Thymus (tissue), 11 donors: ENCODE results near the gene KMT2B. TPM values are rescaled to one million over a fixed set of nuclear protein-coding genes. Genes with fewer than 3 reads are reported as not detected.
A peak's percentile ranks its signal among the peaks of the same experiment; 100 is the strongest.
"Not testable (repeated sequence)": the region's sequence is repeated elsewhere in the genome, so short reads cannot be mapped to it uniquely, and the experiment has no call there.

Experiments
- DNase-seq, 9 donors: peaks; one replicate each; pipeline ENCODE4 v3.0.0-alpha.2; 2013; ENCODE audit warnings: low spot score in 9 of 9, low read depth in 6 of 9, missing footprints in 1 of 9
- H3K27ac ChIP-seq, 2 donors: one replicate each; pipeline ENCODE4 v1.5.1; 2013; ENCODE audit warnings: control low read depth in 1 of 2, low read depth in 1 of 2, low read length in 1 of 2, mild to moderate bottlenecking in 1 of 2, moderate library complexity in 1 of 2
- H3K27me3 ChIP-seq, 2 donors: one replicate each; pipeline ENCODE4 v1.5.1; 2013; ENCODE audit warnings: low read length in 1 of 2; ENCODE audit not compliant: control insufficient read depth in 2 of 2, insufficient read depth in 1 of 2
- H3K36me3 ChIP-seq, 2 donors: one replicate each; pipeline ENCODE4 v1.5.1; 2013; ENCODE audit warnings: low read length in 1 of 2, mild to moderate bottlenecking in 1 of 2, moderate library complexity in 1 of 2; ENCODE audit not compliant: control insufficient read depth in 2 of 2, insufficient read depth in 2 of 2
- H3K4me1 ChIP-seq, 2 donors: one replicate each; pipeline ENCODE4 v1.5.1; 2013; ENCODE audit warnings: low read length in 2 of 2; ENCODE audit not compliant: control insufficient read depth in 2 of 2, insufficient read depth in 2 of 2
- H3K4me3 ChIP-seq, 2 donors: one replicate each; pipeline ENCODE4 v1.5.1; 2013; ENCODE audit warnings: low read length in 2 of 2, control low read depth in 1 of 2, mild to moderate bottlenecking in 1 of 2
- H3K9me3 ChIP-seq, 2 donors: one replicate each; pipeline ENCODE4 v1.5.1; 2013; ENCODE audit warnings: low read length in 1 of 2, mild to moderate bottlenecking in 1 of 2; ENCODE audit not compliant: control insufficient read depth in 2 of 2, insufficient read depth in 1 of 2
- WGBS: extraction: QIAGEN DNeasy Blood & Tissue Kit; methylation state at CpG from one replicate; pipeline ENCODE4 v1.1.7; 2013; 5-methylcytosine and 5-hydroxymethylcytosine counted together
- polyA plus RNA-seq: library from polyadenylated mRNA; stranded (reverse); fragments of 200-250 nt; gene quantifications from one replicate; pipeline ENCODE4 v1.2.3, GENCODE V29; 2013
- total RNA-seq: library from RNA; stranded (reverse); fragments of 120-200 nt; gene quantifications from one replicate; pipeline ENCODE4 v1.2.4, GENCODE V29; 2013
- donor health status: healthy.

KMT2B gene
- total and polyA plus RNA-seq, 2 donors, result 5.2 to 39.0 TPM

DNA sequence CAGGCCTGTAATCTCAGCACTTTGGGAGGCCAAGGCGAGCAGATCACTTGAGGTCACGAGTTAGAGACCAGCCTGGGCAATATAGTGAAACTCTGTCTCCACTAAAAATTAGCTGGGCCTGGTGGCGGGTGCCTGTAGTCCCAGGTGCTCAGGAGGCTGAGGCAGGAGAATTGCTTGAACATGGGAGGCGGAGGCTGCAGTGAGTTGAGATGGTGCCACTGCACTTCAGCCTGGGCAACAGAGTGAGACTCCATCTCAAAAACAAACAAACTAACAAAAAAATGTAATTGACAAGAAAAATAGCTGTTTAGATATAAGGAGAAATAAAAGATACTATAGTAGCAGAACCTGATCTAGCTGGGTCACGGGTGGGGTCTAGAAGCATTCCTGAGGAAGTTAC lies 54.6 kb downstream of the KMT2B start:
- not testable (repeated sequence) for H3K4me3 ChIP-seq, DNase-seq, H3K9me3 ChIP-seq, H3K27ac ChIP-seq, H3K27me3 ChIP-seq
- Histone ChIP-seq H3K36me3 (peaks cover 4 to 15% of the 10 kb centered on the region in 2 donors), H3K4me1 (peaks cover 7 to 13% of the 10 kb centered on the region in 2 donors)
- 98% methylated on average over 5 of the region's 5 CpGs for WGBS

DNA sequence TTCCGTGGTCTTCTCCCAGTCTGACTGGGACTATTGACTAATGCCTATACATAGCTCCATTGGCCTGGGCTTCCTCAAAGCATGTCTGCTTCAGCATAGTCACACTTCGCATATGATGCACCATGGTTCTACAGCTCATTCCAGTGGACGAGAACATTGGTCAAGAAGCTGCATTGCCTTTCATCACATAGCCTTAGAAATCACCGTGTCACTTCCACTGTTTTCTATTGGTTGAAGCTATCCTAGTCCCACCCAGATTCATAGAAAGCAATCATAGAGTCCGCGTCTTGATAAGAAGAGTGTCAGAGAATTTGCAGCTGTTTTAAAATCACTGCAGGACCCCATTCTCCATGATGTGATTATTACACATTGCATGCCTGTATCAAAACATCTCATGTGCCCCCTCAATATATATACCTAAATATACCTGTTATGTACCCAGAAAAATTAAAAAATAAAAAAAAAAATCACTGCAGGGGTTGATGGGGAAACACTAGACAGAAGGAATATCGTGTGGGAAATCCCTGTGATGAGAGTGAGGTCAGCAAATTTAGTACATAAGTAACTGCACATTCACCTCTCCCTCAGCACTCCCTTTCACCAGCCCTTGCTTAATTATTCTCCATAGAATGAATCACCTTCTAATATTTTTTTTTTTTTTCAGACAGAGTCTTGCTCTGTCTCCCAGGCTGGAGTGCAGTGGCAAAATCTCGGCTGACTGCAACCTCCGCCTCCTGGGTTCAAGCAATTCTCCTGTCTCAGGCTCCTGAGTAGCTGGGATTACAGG lies 55.4 kb downstream of the KMT2B start:
- Histone ChIP-seq H3K4me1 (peaks cover 7 to 13% of the 10 kb centered on the region in 2 donors), H3K27me3 (no peaks in the 10 kb centered on the region), H3K27ac (no peak overlapping the region), H3K9me3 (no peaks in the 10 kb centered on the region), H3K36me3 (peaks cover 6 to 11% of the 10 kb centered on the region in 2 donors), H3K4me3 (no peak overlapping the region)
- no peak for DNase-seq
- 83% methylated on average over 9 of the region's 9 CpGs for WGBS

DNA sequence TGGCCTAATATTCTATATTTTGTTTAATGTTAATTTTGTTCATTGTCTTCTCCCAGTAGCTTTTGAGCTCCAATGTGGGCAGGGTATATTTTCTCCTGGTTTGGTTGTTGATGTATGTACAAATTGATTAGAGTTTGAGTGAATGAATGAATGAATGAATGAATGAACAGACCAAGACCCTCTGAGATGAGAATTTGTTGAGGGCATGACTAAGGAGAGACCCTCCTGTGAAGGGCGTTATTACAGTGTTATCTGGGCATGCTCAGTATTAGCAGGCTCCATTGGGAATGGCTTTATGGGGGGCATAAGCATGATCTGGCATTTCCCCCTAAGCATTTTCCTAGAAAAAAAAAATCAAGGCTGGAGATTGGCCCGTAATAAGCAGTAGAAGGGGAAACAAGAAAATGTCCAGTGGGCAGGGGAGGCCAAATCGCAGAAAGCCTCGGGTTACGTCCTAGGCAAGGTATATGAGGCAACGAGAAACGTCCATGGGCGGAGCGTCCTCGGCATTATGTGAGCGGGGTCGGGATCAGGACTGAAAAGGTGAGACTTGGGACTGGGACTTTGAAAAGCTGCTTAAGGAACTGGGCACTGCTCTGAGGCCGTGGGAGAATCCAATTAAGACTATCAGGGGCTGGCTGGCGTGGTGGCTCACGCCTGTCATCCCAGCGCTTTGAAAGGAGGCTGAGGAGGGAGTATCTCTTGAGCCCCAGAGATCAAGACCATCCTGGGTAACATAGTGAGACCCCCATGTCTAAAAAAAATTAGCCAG lies 56.7 kb downstream of the KMT2B start:
- Histone ChIP-seq H3K4me1 (peaks cover 7 to 13% of the 10 kb centered on the region in 2 donors), H3K27me3 (no peaks in the 10 kb centered on the region), H3K4me3 (peak overlapping the region in 1 of 2 donors; percentile 36), H3K27ac (no peak overlapping the region), H3K36me3 (peaks cover 13 to 14% of the 10 kb centered on the region in 2 donors), H3K9me3 (no peaks in the 10 kb centered on the region)
- WGBS, result 65% methylated on average over 16 of the region's 16 CpGs
- no peak for DNase-seq

DNA sequence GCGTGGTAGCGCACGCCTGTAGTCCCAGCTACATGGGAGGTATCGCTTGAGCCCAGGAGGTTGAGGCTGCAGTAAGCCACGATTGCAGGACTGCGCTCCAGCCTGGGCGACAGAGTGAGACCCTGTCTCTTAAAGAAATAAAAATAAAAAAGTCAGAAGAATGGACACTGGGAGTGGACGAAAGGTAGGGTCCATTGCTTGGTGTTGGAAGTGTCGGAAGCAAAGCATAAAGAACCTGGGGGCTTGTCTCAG lies 57.2 kb downstream of the KMT2B start:
- WGBS, result 38% methylated on average over 9 of the region's 9 CpGs
- H3K9me3 ChIP-seq, result no peaks in the 10 kb centered on the region
- DNase-seq, result no peak
- H3K4me1 ChIP-seq, result peaks cover 7 to 13% of the 10 kb centered on the region in 2 donors
- no peaks in the 10 kb centered on the region for H3K27me3 ChIP-seq
- H3K36me3 ChIP-seq, result peaks cover 16 to 17% of the 10 kb centered on the region in 2 donors
- peak overlapping the region; percentile 36 to 84 for H3K4me3 ChIP-seq
- H3K27ac ChIP-seq, result no peak overlapping the region

DNA sequence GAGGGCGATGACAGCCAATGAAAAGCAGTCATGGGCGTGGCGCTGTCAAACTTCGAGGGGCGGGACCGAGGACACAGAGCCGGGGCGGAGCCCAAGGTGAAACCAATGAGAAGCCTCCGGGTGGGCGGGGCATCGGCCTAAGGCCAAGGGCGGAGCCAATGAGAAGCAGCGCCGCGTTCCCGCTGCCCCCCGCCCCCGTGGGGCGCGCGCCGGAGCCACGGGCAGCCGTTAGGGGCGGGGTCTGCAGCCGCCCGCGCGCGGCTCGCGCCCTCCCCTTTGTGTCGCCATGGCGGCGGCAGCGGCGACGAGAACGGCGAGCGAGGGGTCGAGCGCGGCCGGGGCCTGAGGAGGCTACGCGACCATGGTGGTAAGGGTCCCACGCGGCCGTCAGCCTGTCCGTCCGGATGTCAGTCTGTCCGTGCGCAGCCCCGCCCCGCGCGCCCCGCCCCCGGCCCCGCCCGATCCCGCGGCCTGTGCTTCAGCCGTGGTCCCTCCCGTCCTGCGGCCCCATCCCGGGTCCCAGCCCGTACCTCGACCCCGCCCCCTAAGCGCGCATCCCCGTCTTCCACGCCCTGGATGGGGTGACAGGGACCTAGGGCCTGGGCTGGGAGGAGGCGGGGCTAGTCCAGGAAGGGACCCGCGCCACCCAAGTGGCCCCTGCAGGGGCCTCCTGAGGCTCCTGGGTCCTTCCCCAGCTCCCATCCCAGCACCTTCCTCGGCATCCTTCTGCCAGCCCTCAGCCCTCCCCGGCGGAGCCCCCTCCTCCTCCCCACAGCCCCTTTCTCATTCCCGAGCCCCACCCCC lies 57.7 kb downstream of the KMT2B start, which contains the start of gene ARHGAP33:
TSS of gene ARHGAP33 (plus strand) at position 267 of the 804 bp plus-strand sequence. CDS start at position 362, 95 bp downstream.
- H3K27ac ChIP-seq, result no peak within 1 kb of the TSS
- H3K27me3 ChIP-seq, result no peaks in the 10 kb centered on the region
- H3K4me3 ChIP-seq, result peak within 1 kb of the TSS; percentile 61 to 84
- peaks cover 18 to 22% of the 10 kb centered on the region in 2 donors for H3K36me3 ChIP-seq
- peaks cover 7 to 13% of the 10 kb centered on the region in 2 donors for H3K4me1 ChIP-seq
- under 1% methylated on average over 80 of the region's 82 CpGs for WGBS
- no peaks in the 10 kb centered on the region for H3K9me3 ChIP-seq
- DNase-seq, result peak; percentile 95 to 100 (median 99)

DNA sequence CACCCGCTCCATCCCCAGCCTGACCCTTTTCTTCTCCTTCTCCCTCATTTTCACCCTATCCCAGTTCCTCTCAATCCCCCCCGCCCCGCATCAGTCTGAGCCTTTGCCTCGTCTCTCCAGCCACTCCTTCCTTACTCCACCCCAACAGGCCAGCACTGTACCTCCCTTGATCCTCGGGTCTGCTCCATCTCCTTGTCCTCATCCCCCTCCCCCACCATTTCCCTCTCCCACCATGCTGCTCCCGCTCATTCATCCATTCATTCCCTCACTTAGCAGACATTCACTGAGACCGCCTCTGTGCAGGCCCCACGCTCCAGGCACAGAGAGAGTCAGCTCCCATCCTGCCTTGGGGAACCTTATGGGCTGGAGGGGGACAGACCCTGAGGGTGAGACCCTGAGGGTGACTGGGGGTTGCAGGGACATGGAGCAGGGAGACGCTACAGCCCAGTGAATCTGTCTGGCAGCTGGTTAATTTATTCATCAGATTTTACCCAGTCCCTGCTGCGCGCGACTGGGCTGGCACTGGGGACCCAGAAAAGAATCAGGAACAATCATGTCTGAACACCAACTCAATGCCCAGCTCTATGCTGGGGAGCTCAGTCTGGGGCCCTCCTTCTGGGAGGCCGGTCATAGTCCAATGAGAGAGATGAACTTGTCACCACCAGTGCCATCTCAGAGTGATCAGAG lies 58.4 kb downstream of the KMT2B start:
- H3K27ac ChIP-seq, result no peak overlapping the region

DNA sequence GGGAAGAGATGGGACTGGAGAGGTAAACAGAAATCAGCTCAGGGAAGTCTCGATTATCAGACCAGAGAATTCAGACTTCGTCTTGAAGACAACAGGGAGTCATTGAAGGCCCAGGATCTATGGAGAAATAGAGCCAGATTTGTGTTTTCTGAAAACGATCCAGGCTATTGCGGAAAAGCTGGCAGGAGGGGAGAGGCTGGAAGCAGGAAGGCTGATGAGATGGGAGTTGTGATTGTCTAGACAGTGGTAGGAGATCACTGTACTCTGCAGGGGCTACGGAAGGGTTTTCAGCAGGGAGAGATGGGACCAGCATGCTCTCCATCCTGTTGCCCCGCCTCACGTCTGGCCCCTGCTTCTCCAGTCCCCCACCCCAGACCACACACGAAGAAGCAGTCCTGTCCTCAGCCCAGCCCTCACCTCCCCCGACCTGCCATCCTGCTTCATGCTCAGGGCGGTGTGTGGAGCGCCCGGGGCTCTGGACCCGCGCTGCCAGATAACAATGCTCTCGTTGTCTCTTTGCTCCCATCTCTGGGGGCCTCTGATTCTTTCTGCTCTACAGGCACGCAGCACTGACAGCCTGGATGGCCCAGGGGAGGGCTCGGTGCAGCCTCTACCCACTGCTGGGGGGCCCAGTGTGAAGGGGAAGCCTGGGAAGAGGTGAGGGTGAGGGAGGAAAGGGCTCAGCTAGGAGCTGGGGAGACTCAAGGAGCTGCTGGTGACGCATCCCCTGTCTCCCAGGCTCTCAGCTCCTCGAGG lies 59.5 kb downstream of the KMT2B start:
- DNase-seq, result no peak

More for the DNA sequence above, 58.4 kb downstream of the KMT2B start:
- Histone ChIP-seq H3K27me3 (no peaks in the 10 kb centered on the region), H3K9me3 (no peaks in the 10 kb centered on the region), H3K4me1 (peaks cover 7 to 13% of the 10 kb centered on the region in 2 donors), H3K36me3 (peaks cover 21 to 30% of the 10 kb centered on the region in 2 donors), H3K4me3 (peak overlapping the region; percentile 61 to 84)
- WGBS, result 73% methylated on average over 13 of the region's 13 CpGs
- peak in 1 of 9 donors; percentile 6 for DNase-seq

DNA sequence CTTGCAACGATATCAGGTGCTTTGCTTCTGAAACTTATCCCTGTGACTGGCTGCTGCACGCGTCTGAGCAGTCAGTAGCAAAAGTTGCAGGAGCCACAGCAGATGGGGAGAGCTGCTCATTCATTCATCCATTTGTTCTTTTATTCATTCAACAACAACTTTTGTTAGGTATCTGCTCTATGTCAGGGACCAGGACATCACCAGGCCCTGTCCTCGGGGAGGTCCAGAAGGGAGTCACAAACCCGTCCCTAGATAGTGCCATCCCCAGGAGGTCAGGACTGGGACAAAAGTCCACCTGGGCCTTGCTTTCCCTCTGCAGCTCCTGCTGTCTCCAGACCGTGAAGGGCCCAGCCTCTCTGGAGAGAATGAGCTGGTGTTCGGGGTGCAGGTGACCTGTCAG lies 60.2 kb downstream of the KMT2B start:
- H3K4me1 ChIP-seq, result peaks cover 7 to 13% of the 10 kb centered on the region in 2 donors
- H3K27me3 ChIP-seq, result no peaks in the 10 kb centered on the region
- no peak for DNase-seq
- no peaks in the 10 kb centered on the region for H3K9me3 ChIP-seq
- H3K4me3 ChIP-seq, result no peak overlapping the region
- 84% methylated on average over 7 of the region's 7 CpGs for WGBS
- H3K27ac ChIP-seq, result no peak overlapping the region
- H3K36me3 ChIP-seq, result peaks cover 35 to 47% of the 10 kb centered on the region in 2 donors

More for the DNA sequence above, 59.5 kb downstream of the KMT2B start:
- H3K36me3 ChIP-seq, result peaks cover 28 to 40% of the 10 kb centered on the region in 2 donors
- H3K4me3 ChIP-seq, result no peak overlapping the region
- no peaks in the 10 kb centered on the region for H3K9me3 ChIP-seq
- no peak overlapping the region for H3K27ac ChIP-seq
- WGBS, result 86% methylated on average over 19 of the region's 19 CpGs
- H3K27me3 ChIP-seq, result no peaks in the 10 kb centered on the region
- peaks cover 7 to 13% of the 10 kb centered on the region in 2 donors for H3K4me1 ChIP-seq
